RPMI7951 (cell line): ENCODE results near the gene DCDC2C. TPM values are rescaled to one million over a fixed set of nuclear protein-coding genes. Genes with fewer than 3 reads are reported as not detected.
"Not testable (repeated sequence)": the region's sequence is repeated elsewhere in the genome, so short reads cannot be mapped to it uniquely, and the experiment has no call there.

Experiments used
- DNase-seq: peaks from one replicate; pipeline ENCODE4 v3.0.0-alpha.2; 2012; ENCODE audit warnings: low read depth
- total RNA-seq: library from RNA; depleted of rRNA; stranded (reverse); fragments of >200 nt; shearing (Covaris generic); gene quantifications from 2 replicates; pipeline ENCODE4 v1.2.3, GENCODE V29; 2014

The DCDC2C gene
- total RNA-seq, 1 experiment from 2014 or later, result not detected

DNA sequence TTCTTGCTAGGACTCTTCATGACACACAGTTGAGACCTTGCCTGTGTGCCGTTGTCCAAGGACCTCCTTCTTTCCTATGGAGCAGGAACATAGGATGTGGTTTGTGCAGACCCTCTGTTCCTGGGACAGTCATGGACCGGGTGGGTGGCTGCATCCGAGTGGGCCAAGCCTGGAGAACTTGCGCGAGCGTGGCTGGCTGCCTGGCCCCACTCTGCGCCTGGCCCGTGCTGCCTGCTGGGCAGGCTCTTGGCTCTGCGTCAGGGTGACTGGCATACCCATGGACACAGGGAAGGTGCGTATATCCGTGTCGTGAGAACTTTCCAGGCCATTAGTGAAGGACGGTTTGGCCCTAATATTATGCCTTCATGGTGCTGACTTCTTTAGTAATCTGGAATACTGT lies 68.2 kb downstream of the DCDC2C start:
- no peak for DNase-seq

DNA sequence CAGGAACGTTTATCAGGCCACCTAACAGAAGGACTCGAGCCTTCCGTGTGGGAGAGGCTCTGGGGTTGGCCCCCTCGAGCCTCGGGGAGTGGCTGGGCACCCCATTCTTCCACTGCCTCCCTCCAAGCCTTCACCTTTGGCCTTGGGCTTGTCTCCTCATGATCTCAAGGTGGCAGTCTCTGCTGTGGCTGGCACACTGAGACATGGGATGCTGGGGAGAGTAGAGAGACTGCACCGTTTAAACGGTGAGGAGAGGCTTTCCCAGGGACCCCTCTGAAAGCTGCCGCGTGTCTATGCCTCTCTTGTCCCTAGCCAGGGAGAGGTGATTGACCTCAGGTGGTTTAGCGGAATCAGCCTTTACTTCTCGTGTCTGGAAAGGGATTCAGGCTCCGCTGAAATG lies 71.0 kb downstream of the DCDC2C start:
- no peak for DNase-seq

DNA sequence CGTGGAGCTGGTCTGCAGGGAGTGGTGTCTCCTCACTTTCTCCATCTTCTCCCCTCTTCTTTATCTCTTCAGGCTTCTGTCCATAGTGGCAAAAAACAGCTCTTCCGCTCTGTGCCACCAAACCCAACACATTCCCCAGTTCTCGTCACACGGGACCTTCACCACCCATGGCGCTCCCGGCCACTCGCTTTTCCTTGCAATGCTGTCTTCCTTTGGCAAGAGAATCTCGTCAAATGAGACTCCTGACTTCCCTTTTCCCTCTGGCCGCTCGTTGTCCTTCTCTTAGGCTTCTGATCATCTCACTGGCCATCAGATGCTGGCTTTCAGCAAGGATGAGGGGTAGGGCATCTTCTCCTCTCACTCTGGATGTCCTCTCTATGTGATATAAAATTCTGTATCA lies 72.9 kb downstream of the DCDC2C start:
- no peak for DNase-seq

DNA sequence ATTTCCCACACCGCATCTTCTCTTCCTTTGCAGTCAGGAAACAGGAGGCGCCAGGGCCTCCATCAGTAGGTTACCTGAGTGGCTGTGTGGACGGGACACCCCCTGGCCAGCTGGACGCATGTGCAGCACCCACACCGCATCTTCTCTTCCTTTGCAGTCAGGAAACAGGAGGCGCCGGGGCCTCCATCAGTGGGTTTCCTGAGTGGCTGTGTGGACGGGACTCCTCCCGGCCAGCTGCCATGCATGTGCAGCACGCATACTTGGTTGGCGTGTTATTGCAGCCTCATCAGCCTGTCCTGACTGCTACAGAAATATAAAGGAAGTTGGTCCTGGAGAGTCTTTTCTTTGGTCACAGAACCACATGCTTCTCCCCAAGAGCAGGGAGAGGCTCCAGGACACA lies 74.6 kb downstream of the DCDC2C start:
- DNase-seq, result no peak

DNA sequence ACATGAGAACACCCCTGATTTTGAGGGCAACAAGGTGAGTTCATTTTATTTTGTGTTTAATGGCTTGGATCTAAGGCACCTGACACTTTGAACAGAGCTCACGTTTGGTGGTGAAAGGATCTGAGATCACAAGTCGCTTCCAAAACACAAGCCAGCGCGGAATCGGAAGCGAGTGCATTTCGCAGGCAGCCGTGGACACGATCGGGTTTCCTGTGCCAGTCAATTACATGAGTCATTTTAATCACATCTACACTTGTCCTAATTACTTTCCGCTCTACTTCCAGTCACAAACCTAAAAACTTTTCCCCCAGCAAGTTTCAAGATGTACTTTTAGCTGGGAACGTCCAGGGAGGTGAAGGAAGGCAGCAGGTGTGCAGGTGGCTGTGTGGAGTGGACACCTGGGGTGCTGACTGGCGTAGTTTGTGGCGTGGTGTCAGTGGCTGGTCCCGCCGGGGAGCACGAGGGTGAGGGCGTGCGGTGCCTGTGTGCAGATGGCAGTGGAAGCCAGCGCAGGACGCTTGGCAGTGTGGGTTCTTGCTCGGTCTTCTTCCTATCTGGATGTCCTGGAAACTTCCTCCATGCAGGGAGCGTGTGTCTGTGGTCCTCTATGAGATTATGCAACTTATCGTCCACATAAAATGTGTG lies 75.6 kb downstream of the DCDC2C start:
- DNase-seq, result no peak

DNA sequence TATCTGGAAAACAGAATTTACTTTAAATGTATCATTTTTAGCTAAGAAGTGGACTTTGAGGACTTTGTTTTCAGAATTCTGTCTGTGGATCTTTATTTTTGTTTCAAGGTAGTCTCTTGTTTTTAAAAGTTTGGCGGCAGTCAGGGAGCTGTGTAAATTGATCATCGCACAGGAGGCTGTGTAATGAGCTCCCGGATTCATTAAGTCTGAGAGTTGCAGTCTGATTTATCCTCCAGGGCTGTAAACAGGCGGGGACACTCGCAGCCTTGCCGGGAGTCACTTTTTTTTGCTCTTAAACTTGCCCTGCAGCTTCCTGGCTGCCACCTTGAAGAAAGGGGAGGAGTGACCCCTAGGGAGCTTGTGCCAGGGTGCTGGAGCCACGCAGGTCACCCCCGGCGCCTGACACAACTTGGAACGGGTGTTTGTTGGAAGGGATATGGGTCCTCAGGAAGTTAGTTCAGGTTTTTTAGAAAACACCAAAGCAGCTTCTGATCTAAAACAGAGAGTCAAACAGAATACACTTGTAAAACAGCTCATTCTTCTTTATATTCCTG lies 76.2 kb downstream of the DCDC2C start:
- no peak for DNase-seq

DNA sequence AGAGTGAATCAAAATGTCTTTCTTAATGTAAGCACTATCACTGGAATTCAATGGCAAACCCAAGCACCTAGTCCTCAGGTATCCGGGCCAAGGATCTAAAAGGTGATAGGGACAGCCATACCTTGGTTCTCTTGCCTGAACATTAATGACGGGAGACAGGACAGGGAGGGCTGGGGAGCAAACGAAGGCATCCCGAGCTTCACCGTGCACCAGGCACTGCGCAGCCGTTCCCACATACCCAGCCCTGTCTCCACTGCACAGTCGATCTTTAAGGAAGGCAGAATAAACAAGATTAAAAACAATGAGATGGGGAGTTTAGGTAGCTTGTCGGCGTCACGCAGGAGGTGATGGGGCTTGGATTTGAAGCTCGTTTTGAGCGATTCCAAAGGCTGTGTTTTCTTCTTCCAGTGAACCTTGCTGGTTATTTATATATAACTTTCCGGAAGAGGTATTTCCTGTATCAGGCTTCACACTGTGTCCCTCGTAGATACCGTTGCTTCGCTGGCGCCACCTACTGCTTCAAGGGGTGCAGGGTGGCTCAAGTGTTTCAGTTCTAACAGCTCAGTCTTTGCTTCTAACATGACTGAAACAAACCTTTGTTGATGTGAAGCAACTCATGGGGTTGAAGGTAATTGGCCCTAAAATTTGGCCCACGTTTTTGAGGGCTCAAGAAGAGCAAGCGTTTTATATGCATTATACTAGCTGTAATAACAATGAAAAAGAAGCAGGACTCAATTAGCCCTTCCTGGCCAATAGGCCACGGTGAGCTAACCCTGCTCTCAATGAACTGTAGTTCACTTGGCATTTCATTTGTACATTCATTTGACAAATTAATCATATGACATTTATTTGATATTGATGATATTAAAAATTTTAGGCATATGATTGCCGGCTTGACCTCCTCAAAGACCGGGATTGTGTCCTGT lies 77.4 kb downstream of the DCDC2C start:
- peak; percentile 50 for DNase-seq

DNA sequence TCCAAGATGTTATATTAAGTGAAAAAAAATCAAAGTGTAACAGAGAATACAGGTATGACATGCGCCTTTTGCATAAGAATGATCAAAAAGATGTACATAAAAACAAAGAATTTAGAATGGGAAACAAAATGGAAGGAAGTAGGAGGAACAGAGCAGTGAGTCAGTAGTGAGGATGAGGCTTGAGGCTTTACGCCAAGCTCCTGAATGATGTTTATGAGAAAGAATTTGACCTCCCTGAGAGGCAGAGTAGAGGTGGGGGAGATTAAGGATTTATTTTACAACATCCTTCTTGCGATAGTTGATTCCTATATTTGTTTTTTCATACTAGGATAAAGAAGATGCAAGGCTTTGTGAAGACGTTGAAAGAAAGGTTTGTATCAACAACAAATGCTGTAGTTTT lies 81.4 kb downstream of the DCDC2C start:
- peak; percentile 5 for DNase-seq

DNA sequence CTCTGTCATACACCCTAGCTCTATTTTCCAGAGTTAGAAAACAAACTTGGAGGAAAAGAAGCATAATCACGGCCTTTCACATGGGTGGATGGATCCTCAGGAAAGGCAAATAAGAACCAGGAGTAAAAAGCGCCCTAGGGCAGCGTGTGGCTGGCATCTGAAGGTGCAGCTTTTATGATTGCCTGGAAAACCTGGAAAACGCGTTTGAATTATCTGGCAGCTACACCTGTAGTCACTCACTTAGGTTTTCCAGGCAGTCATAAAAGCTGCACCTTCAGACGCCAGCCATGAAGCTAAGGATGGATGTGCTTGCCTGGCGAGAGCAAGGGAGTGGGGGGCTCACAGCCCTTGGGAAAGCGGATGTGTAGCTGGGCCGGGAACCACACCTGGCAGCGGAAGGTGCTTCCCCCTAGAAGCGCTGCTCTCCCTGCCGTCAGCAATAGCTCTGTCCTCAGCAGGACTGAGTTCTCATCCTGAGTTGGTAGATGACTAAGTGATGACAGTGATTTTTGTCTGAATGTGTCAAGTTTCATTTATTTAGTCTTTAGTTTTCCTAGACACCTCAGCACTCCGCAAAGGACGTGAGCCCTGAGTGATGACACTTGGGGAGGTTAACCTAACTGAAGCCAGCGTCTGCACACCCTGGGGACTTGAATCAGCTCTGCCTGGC lies 82.0 kb downstream of the DCDC2C start:
- peak; percentile 5 for DNase-seq

DNA sequence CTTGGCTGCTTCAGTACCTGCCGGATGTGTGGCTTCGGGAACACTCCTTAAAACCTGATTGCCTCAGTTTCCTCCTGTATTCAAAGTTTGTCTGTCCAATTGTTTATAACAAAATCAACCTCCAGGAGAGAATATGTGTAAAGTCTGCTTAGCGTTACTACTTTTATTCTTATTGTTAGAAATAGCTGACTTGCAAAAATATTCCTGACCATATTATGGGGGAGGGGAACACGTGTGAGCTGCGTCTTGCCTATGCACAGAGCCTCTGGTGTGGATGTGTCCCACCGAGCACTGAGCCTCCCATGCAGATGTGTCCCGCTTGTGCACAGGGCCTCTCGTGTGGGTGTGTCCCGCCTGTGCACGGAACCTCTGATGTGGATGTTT lies 82.5 kb downstream of the DCDC2C start:
- no peak for DNase-seq

DNA sequence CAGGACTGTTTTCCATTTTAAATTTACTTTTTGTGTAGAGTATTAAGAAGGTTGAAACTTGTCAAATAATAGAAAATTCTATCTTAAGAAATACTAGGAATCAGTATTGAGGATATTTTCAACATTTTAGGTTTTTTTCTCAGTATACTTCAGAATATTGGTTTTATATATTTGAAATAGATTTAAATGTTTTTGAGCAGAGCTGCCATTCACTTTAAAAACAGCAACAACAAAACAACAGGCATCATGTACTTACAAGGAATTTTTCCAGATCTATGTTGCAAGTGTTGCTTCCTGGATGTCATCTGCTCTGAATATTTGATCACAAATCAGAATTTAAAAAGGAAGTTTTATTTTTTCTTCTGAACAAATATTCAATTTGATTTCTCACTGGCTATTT lies 84.4 kb downstream of the DCDC2C start:
- no peak for DNase-seq

DNA sequence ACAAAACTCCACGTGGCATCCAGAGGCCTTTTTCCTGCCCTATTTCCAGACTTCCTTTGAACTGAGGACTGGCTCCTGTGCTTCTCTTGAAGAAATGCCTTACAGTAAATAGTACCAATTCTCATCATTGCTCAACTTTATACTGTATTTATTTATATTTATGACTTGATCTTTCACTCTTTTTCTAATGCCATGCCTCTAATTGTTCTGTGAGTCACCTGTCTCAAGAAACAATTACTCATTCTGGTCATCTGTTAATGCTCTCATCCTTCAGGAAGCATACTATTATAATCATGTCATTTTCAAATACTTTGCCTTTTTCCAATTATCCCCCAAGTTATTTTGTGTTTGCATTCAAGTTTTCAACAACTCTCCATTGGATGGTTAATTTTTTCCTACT lies 85.9 kb downstream of the DCDC2C start:
- no peak for DNase-seq

DNA sequence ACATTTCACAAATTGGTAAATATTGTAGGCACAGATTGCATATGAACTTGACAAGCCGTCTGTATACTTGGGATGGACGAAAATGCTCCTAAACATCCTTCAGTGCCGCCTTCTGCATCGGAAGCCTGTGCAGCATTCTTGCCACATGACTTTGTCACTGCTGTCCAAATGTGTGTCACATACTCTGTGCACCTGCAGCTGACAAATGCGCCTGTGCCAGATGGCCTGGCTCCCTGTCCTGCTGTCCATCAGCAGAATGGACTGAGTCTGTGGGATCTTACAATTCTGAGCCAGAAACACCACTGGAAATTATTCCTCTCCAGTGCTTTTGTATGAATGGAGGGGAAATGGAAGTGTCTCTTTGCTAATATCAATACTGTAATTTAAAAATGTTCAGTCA lies 89.9 kb downstream of the DCDC2C start:
- DNase-seq, result no peak

DNA sequence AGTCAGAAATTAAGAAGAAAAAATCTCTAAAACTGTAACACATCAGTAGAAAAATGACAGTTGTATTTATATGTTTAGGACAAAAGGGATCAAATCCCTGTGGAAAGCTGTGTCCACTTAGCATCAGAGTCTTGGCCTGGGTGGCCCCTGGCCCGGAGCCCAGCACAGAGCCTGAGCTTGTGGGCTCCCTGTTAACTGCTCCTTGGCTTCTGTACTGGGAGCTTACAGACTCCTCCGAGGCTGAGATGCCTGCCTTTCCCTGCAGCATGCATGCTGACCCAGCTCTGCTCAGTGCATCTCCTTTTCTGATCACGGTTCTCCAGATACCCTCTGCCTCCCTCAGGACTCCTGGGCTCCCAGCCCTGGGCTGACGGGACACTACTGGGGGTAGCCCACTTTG lies 98.1 kb downstream of the DCDC2C start:
- no peak for DNase-seq

DNA sequence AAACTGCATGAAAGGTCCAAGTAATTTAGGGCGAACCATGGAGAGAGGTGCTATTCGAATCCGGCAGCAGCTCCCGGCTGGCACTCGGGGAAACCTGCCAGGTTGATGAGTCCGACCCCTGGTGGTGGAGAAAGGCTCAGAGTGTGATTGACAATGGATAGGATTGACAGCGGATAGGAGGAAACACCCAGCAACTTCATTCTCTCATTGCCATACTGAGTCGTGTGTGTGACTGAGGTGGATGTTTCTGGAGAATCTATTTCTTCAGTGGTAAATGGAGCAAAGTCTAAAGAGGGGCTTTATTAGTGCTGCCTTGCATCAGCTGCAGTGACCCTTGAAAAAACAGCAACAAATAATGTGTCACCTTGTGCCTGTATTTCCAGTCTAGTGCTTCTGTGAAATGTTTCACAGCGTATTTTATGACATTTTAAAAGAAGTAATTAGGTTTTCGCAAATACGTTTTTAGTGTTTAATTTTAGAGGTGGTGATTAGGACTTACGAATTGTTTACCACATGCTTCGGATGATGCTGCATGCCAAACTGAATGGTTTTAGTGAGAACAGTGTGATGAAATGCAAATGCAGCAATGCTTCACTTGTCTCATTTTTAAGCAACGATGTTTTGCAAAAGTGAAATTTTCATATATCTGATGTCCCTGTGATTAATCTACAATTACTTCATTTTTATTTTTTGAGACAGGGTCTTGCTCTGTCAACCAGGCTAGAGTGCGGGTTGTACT lies 102.0 kb downstream of the DCDC2C start:
- DNase-seq, result peak; percentile 5

DNA sequence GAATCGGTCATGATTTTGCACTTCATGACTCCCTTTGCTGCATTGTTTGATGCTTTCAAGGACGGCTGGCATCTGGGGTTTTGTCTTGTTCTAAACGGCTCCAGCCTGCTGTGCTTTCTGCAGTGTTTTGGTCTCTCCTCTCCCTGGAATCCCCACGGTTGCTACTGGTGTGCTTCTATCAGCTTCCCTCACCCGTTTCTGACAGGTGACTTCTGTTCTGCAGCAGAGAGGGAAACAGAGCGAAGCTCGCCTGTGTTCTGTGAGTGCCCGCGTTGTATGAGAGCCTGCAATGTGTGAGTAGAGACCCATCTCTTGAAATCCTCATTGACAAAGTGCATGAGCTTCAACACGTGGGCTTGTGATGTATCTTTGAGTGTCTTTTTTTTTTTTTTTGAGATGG lies 102.8 kb downstream of the DCDC2C start:
- DNase-seq, result no peak

DNA sequence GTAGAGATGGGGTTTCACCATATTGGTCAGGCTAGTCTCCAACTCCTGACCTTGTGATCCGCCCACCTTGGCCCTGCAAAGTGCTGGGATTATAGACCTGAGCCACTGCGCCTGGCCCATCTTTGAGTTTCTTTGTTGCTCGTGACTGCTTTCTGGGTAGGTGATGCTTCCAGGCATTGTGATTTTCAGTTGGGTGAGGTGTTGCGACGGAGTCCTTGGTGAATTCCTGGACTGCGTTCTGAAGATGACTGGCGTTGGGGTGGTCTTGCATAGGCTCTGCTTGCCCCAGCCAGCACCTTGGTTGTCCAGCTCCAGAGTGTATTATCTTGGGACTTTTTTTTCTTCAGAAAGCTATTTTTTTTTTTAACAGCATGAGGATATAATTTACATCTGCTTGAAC lies 103.4 kb downstream of the DCDC2C start:
- DNase-seq, result no peak

DNA sequence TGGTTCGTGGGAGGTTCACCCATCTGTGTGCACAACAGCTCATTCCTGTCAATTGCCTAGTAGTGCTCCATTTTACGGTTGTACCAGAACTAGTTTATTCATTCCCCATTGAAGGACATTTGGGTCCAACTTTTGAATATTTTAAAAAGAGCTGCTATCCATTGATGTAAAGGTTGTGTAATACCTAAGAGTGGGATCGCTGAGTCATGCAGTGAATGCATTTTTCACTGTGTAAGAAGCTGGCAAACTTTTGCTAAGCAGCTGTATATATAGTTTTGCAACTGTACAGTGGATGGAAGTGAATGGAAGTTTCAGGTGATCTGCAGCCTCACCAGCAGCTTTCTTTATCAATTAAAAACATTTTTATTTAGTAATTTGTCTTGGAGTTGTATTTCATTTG lies 104.5 kb downstream of the DCDC2C start:
- DNase-seq, result peak; percentile 11

DNA sequence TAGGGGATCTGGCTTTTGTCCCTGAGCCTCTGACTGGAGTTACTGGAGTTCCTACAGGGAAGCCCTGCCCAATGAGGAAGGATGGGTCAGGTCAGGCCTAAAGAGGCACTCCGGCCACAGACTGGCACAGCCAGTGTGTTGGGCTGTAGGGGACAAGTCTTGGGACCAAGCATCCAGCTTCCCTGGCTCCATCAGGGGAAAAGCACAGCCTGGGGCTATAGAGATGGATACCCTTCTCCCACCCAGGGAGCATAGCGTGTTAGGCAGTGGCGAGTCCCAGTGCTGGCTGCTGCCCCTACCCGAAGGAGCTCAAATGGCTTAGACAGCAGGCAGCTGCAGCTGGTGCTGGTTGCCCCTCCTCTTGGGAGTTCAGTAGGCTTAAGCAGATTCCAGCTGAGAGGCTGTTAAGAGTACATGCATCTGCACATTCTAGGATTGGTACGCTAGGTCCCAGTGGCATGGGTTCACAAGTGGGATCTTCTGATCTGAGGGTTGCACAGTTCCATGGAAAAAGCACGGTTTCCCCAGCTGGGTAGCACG lies 111.4 kb downstream of the DCDC2C start:
- DNase-seq, result no peak

DNA sequence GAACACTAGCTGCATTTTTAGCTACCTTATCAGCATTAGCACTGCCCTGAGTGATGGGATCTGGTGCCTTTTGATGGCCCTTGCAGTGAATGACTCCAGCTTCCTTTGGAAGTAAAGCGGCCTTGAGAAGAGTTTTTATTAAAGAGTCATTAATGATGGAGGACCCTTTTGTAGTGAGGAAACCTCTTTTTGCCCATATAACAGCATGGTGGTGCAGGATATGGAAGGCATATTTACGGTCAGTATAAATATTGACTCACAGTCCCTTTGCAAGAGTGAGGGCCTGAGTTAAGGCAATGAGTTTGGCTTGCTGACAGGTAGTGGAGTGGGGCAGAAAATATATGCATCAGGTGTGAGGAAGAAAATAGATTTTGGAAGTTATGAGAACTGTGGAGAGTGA lies 113.8 kb downstream of the DCDC2C start:
- DNase-seq, result not testable (repeated sequence)

DNA sequence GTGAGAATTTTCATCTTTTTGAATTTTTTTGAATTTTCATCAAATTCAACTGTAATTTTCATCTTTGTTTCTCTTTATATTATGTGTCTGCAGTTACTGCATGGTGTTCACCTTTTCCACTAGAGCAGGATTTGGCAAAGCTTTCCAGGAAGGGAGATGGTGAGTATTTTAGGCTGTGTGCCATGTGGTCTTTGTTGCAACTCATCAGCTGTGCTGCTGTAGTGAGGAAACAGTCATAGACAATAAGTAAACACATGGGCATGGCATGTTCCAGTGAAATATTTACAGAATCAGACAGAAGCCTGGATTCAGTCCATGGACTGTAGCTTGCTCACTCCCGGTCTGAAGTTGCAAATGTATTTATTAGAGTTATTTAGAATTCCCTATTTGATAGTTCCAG lies 120.4 kb downstream of the DCDC2C start:
- no peak for DNase-seq
